ENCODE measurements around the gene PIK3AP1. TPM values are rescaled to one million over a fixed set of nuclear protein-coding genes. Genes with fewer than 3 reads are reported as not detected.

PIK3AP1 gene
- total RNA-seq, 2 donors from 2014 or later, result 1.3 to 5.2 TPM

- no peak overlapping the region for H3K9ac ChIP-seq (ENCODE audit: extremely low read depth, low read length, poor library complexity, severe bottlenecking)
- no peaks in the 10 kb centered on the region for H3K4me1 ChIP-seq (ENCODE audit: control insufficient read depth, insufficient read depth, low read length)
- no peak overlapping the region for H3K4me3 ChIP-seq (ENCODE audit: low read length)
- H3K36me3 Mint-ChIP-seq (ENCODE audit: low read depth), result peaks cover 13% of the 10 kb centered on the region
- no peak overlapping the region for H3K27ac ChIP-seq (ENCODE audit: low read depth, low read length)
- no peak for DNase-seq
- no peaks in the 10 kb centered on the region for H3K27me3 Mint-ChIP-seq (ENCODE audit: insufficient read depth)
- H3K4me3 Mint-ChIP-seq, result no peak overlapping the region
- H3K27me3 ChIP-seq (ENCODE audit: control insufficient read depth, insufficient read depth, low read length, poor library complexity, severe bottlenecking), result no peaks in the 10 kb centered on the region
- peaks cover 3% of the 10 kb centered on the region for H3K4me1 Mint-ChIP-seq
- no peaks in the 10 kb centered on the region for H3K9me3 Mint-ChIP-seq
- WGBS, 2 experiments (ENCODE audit: insufficient coverage in 1 of 2, insufficient read length in 1 of 2), result 75% methylated on average over 1 of the region's 1 CpG; no CpG with 5 or more reads in 1 of the 2 experiments
- no peak overlapping the region for H3K27ac Mint-ChIP-seq
- TF ChIP-seq CTCF (conservative IDR thresholded peaks at IDR 0.05), result no peak
- H3K9me3 ChIP-seq (ENCODE audit: control insufficient read depth, low read length), result no peaks in the 10 kb centered on the region
- H3K36me3 ChIP-seq (ENCODE audit: control insufficient read depth, insufficient read depth, low read length), result no peaks in the 10 kb centered on the region
Measured at GRCh38 chr10:96705134-96705533, 15.2 kb downstream of the PIK3AP1 start.

DNA sequence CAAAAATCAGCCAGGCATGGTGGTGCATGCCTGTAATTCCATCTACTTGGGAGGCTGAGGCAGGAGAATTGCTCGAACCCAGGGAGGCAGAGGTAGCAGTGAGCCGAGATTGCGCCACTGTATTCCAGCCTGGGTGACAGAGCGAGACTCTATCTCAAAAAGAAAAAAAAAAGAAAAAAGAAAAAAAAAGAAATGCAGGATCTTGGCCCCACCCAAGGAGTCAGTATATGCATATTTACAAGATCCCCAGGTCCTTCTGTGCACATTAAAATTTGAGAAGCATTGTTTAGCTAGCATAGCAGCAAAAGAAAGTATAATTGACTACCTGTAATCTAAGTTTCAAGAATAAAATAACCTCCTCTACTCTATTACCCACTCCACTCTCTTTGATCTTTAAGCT lies 15.8 kb downstream of the PIK3AP1 start:
- WGBS, 2 experiments (ENCODE audit: insufficient coverage in 1 of 2, insufficient read length in 1 of 2), result 87 to 90% methylated on average over 2 to 4 of the region's 4 CpGs
- Histone ChIP-seq H3K4me3 (ENCODE audit: low read length) (no peak overlapping the region), H3K4me1 (ENCODE audit: control insufficient read depth, insufficient read depth, low read length) (no peaks in the 10 kb centered on the region), H3K27ac (ENCODE audit: low read depth, low read length) (no peak overlapping the region), H3K27me3 (ENCODE audit: control insufficient read depth, insufficient read depth, low read length, poor library complexity, severe bottlenecking) (no peaks in the 10 kb centered on the region), H3K9ac (ENCODE audit: extremely low read depth, low read length, poor library complexity, severe bottlenecking) (no peak overlapping the region), H3K9me3 (ENCODE audit: control insufficient read depth, low read length) (no peaks in the 10 kb centered on the region), H3K36me3 (ENCODE audit: control insufficient read depth, insufficient read depth, low read length) (no peaks in the 10 kb centered on the region)
- H3K4me1 Mint-ChIP-seq, result peaks cover 3% of the 10 kb centered on the region
- H3K9me3 Mint-ChIP-seq, result no peaks in the 10 kb centered on the region
- H3K4me3 Mint-ChIP-seq, result no peak overlapping the region
- TF ChIP-seq CTCF (conservative IDR thresholded peaks at IDR 0.05), result no peak
- no peak overlapping the region for H3K27ac Mint-ChIP-seq
- no peak for DNase-seq
- H3K36me3 Mint-ChIP-seq (ENCODE audit: low read depth), result peaks cover 13% of the 10 kb centered on the region
- H3K27me3 Mint-ChIP-seq (ENCODE audit: insufficient read depth), result no peaks in the 10 kb centered on the region

DNA sequence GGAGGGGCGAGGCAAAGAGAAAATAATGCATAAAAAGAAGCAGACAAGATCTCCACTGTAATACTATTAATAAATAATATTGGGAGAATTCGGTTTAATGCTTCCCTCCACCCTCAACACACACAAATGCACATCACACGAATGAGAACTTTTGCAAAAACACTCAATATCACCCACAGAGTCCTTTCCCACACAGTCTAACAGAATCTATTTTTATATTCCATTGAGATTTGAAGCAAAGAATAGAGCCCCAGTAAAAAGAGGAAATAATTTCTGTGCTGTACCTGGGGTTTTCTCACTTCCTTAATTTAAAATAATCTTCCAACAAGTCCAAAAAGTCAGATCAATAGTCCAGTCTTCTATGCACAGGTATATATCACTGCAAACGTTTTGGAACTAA lies 17.0 kb downstream of the PIK3AP1 start:
- no peak overlapping the region for H3K4me3 Mint-ChIP-seq
- WGBS, 2 experiments (ENCODE audit: insufficient coverage in 1 of 2, insufficient read length in 1 of 2), result 60 to 75% methylated on average over 1 to 2 of the region's 4 CpGs
- no peaks in the 10 kb centered on the region for H3K27me3 Mint-ChIP-seq (ENCODE audit: insufficient read depth)
- no peak for DNase-seq
- Histone ChIP-seq H3K9me3 (ENCODE audit: control insufficient read depth, low read length) (no peaks in the 10 kb centered on the region), H3K36me3 (ENCODE audit: control insufficient read depth, insufficient read depth, low read length) (no peaks in the 10 kb centered on the region), H3K4me1 (ENCODE audit: control insufficient read depth, insufficient read depth, low read length) (no peaks in the 10 kb centered on the region), H3K27ac (ENCODE audit: low read depth, low read length) (no peak overlapping the region), H3K9ac (ENCODE audit: extremely low read depth, low read length, poor library complexity, severe bottlenecking) (no peak overlapping the region), H3K4me3 (ENCODE audit: low read length) (no peak overlapping the region), H3K27me3 (ENCODE audit: control insufficient read depth, insufficient read depth, low read length, poor library complexity, severe bottlenecking) (no peaks in the 10 kb centered on the region)
- no peaks in the 10 kb centered on the region for H3K9me3 Mint-ChIP-seq
- H3K4me1 Mint-ChIP-seq, result peaks cover 3% of the 10 kb centered on the region
- no peak for TF ChIP-seq CTCF (conservative IDR thresholded peaks at IDR 0.05)
- H3K36me3 Mint-ChIP-seq (ENCODE audit: low read depth), result peaks cover 3% of the 10 kb centered on the region
- H3K27ac Mint-ChIP-seq, result no peak overlapping the region

Data from endodermal cell (in vitro differentiated cells).